HG03108 (cell line): ENCODE measurements around the gene IDI1.
"Not testable (repeated sequence)": the region's sequence is repeated elsewhere in the genome, so short reads cannot be mapped to it uniquely, and the experiment has no call there.

ENCODE experiments used
- ATAC-seq: cut with Tn5 transposase; IDR thresholded peaks from one replicate; pipeline ENCODE4 v1.9.1; 2021; ENCODE audit warnings: moderate library complexity; ENCODE audit not compliant: unreplicated experiment

Gene IDI1

DNA sequence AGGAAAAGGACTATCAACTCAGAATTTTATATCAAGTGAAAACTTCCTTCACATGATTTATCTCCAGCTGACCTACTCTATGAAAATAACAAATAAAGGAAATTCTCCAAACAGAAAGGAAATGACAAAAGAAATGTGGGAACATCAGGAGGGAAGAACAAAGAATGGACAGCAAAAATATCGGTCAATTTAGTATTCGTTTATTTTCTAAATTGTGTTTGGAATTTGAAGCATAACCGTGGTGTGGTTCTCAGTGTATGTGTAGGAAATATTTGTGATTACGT, 16.0 kb upstream of the IDI1 start:
- no peak for ATAC-seq

DNA sequence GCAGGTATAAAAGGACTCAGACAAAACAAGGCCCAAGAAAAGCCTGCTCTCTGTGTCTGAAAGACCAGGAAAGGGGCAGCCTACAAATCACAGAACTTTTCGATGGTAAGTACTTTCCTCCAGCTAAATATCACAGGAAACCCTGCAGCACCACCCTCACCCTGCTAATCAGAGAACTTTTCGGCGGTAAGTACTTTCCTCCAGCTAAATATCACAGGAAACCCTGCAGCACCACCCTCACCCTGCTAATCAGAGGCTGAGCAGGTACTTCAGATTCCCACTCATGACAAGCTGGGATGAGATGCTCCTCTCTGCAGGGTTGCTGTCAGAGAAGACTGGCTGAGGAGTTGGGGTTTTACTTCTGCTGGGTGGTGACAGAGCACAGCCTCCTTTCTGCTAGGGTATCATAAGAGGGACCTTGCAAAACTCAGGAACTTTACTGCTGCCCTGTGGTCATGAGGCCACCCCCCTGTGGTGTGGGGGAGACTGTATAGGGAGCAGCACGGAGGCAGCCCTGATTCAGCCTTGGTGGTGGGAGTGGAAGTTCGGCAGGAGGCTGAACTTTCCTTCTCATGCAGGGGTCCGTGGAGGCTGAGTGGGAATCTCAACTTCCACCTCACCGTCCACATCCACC, 14.4 kb upstream of the IDI1 start:
- no peak for ATAC-seq

DNA sequence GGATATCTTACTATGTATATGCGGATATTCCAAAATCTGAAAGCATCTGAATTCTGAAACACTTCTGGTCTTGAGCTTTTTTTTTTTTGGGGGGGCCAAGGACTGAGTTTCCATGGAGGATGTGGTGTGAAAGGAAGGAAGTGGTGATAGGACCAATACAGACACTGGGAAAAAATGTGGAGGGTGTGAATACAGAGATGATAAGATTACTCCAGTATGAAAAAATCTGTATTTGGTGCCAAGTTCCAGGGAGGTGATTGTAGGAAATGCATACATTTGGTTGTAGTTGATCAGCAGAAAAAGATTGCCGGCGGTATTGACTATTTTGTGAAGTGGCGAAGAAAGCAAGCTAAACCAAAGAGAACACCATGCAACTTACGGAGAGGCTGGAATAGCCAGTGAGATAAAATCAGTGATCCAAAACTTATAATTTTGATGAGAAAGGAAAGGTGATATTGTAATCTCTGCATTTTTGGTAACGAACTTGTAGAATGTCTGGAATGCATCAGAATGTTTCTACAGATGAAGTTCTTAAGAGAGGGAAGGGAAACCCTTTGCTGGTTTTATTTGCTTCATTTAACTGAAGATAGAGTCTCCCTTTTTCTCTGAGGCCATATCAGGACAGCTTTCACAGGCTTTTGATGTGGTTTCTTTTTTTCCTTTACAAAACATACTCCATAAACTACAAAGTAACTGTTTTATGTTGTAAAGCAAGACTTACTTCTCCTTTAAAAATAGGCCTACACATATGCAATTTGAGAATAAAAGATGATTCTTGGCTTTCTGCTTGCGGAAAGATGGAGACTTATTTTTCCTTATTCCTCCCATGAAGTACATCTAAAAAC, 13.2 kb upstream of the IDI1 start:
- ATAC-seq, result no peak

DNA sequence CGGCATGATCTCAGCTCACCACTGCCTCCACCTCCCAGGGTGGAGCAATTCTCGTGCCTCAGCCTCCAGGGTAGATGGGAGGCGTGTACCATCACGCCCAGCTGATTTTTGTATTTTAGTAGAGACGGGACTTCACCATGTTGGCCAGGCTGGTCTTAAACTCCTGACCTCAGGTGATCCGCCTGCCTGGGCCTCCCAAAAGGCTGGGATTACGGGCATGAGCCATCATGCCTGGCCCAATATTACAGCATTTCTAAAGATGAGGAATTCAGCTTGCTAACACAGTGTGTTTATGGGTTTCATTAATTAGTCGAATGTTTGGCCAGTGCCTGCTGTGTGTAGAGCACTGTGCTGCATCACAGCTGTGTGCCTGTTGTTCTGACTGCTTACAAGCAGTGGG, 11.0 kb upstream of the IDI1 start:
- no peak for ATAC-seq

DNA sequence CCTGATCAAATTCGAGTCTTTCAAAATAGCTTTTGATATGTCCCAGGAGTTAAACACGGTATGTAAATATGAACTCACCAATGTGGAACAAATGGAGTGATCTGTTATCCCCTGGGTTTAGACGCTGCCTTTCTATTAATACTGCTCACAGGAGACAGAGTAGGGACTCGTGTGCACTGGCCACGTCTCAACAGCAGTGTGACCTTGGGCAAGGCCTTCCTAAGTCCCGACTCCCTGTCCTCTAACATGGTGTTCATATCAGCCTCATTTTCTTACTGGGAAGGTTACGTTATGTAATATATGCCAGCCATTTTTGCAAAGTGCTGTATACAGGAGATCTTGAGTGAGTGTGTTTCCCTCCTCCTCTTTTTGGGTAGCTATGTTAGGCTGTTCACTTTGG, 9.1 kb upstream of the IDI1 start:
- no peak for ATAC-seq

DNA sequence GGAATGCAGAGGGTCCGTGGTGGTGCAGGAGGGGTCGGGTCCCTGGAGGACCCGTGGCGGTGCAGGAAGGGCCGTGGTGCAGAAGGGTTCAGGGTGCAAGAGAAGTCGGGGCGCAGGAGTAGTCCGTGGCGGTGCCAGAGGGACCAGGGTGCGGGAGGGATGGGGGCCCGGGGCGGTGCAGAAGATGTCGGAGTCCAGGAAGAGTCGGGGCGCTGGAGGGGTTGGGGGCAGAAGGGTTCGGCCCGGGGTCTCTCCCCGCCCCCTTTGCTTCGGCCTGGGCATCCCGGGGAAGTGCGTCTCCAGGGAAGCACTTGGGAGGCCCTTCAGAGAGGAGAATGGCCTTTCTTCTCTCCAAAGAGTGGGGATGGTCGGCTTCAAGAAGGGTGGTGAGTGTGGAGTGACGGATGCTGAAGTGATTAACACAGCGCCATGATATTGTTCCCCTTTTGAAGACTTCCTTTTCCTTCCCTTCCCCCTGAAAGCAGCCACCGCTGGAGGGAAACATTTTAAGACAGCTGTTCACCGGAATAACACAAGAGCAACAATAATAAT, 8.3 kb upstream of the IDI1 start:
- no peak for ATAC-seq

DNA sequence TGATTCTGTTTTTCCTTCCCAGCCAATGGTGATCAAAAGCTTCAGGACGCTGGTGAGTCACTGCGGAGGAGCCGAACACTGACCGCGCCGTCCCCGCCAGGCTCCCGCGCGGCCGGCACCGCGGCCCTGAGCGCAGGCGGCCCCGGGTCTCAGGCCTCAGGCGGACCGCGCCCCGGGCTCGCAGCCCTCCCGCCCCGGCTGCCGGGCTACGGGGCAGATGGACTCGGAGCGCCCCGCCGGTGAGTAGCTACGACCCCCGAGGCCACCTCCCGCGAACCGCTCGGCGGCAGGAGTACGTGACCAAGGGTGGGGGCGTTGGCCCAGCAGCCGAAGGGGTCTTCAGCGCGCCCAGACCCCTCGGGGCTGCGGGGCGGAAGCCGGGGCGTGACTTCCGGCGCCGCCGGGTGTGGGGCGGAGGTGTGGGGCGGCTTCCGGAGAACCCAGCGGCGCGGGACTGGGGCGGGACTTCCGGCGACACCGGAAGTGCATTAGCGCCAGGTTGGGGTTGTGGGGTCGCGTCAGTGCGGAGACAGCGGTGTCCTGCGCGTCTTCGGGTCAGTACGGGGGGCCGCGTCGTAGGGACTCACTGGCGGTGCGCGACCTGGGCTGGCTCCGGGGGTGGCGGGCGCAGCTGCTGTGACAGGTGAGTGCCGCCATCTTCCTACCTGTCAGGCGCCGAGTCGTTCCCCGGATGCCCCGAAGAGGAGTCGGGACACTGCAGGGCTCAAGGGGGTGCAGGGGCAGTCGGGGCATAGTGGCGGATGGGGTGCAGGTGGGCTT, 7.6 kb upstream of the IDI1 start, which contains the start of gene WDR37:
Gene WDR37 (plus strand): TSS at position 60 of the 780 bp plus-strand sequence. CDS start 15,771 bp downstream, outside the sequence.
- peak; percentile 87 for ATAC-seq

DNA sequence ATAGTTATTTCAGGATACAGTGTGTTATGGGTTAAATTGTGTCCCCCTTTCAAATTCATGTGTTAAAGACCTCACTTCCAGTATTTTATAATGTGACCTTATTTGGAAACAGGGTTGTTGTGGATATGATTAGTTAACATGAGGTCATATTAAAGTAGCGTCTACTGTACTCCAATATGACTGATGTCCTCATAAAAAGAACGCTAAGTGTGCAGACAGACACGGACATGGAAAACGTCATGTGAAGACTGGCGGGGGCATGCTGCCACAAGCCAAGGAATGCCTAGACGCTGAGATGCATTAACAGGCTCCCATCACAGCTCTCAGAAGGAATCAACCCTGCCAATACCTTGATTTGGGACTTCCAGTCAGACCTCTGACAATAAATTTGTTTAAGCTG, 5.8 kb upstream of the IDI1 start:
- no peak for ATAC-seq

DNA sequence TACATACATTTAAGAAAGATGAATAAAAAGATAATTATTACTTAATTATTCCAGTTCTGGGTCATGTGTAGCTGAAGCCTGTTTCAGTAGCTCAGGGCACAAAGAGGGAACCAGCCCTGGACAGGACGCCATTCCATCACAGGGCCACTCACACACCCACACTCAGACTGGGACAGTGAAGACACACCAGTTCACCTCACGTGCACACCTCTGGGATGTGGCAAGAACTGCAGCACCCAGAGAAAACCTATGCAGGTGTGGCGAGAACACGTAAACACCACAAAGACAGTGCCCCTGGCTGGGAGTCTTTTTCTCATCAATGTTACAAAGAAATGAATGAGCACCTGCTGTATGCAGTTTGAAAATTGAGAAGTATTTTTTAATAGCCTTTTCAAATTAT, 1.6 kb upstream of the IDI1 start:
- ATAC-seq, result no peak

DNA sequence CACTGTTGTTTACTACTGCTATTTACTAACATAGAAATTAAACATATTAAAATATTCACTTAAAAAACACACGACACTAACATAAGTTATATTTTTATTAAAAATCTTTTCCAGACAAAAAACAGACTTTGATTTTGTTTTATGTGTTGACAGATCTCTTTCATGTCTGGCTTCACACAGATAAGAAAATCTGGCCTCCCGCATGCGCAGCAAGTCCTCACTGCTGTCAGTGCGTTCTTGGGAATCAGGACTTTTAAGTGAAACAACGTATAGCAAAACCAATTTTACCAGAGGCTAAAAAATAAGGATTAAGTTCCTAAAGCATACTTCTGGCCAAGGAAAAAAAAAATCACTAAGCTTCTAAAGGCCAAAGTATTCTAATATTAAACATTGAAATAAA, 1.2 kb upstream of the IDI1 start:
- no peak for ATAC-seq

DNA sequence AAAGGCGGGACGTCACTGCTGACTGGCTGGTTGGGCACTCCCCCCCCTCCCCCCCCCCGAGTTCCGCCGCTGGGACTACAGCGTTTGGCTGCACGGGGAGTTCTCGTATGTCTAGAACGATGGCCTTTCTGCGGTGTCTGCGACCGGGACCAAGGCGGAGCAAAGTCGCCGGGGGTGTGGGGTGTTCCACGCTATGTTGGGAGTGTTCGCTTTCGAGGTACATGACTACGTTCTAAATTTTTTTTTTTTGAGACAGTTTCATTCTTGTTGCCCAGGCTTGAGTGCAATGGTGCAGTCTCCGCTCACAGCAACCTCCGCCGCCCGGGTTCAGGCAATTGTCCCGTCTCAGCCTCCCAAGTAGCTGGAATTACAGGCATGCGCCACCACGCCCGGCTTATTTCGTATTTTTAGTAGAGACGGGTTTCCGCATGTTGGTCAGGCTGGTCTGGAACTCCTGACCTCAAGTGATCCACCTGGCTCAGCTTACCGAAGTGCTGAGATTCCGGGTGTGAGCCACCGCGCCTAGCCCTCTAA, 573 bp upstream of the IDI1 start:
- ATAC-seq, result no peak

DNA sequence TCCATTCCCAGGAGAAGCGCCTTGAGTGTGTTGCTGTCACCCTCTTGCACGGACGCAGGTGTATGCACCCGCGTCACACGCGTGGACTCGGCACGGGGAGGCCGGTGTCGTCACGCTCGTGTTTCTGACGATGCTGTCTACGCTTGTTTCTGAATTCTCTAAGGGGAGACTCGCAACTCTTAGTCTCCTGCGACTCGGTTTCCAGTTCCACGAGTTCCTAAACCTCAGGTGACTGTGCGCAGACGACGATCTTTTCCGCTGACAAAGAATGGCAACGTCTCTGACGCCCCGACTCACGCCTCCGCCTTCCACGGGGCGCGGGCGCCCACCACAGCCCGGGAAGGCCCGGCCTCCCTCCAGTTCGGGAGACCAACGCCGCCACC, 579 bp downstream of the IDI1 start:
- ATAC-seq, result no peak

DNA sequence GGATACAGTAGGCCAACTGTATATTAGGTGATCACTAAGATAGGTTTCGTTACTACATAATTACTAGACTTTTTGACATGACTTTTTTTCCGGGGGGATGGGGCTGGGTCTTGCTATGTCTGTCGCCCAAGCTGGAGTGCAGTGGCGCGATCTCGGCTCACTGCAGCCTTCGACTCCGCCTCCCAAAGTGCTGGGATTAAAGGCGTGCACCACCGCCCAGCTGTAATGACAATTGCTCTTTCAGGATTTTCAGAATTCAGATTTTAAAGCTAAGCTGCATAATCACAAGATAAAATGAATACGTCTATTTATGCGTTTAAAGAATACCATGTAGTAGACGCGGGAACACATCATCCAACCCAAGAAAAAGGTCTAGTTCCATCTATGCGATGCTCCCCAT, 982 bp downstream of the IDI1 start:
- ATAC-seq, result no peak

DNA sequence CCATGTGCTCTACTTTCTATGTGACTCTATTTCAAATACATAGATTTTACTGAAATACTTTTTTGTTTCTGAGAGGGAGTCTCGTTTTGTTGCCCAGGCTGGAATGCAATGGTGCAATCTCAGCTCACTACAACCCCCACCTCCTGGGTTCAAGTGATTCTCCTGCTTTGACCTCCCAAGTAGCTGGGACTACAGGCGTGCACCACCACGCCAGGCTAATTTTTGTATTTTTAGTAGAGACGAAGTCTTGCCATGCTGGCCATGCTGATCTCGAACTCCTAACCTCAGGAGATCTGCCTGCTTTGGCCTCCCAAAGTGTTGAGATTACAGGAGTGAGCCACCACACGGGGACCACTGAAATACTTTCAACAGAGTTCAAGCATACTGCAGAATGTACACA, 3.5 kb downstream of the IDI1 start:
- ATAC-seq, result no peak

DNA sequence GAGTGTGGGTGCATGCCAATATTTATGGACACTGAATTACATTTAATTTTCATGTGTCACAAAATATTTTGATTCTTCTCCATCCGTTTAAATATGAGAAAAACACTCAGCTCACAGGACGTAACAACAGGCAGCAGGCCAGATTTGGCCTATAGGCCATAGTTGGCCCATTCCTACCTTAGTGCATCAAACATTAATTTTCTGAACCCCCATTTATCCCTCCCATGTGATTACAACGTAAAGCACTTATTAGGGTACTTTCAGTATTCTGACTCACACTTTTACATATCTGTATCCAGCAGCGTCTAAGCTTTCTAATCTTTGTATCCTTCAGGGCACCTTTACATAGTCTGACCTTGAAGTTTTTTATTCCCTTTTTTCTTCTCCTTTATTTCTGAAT, 4.0 kb downstream of the IDI1 start:
- no peak for ATAC-seq

DNA sequence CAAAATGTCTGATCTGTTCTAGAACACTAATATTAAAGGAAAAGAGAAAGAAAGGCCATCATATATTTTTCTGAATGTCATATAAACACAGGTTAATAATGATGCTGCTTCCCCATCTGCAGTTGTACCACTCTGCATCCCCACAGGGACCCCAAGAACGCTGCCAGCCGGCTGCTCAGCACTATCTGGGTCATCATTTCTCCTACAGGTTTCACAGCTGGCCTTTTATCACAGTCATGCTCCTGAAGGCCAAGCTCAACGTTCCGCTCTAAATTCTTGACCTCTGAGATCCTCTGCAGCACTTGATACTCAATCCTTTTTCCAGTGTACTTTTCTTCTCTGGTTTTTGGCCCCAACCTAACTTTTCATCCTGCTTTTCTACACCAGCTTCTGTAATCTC, 4.8 kb downstream of the IDI1 start:
- ATAC-seq, result no peak

DNA sequence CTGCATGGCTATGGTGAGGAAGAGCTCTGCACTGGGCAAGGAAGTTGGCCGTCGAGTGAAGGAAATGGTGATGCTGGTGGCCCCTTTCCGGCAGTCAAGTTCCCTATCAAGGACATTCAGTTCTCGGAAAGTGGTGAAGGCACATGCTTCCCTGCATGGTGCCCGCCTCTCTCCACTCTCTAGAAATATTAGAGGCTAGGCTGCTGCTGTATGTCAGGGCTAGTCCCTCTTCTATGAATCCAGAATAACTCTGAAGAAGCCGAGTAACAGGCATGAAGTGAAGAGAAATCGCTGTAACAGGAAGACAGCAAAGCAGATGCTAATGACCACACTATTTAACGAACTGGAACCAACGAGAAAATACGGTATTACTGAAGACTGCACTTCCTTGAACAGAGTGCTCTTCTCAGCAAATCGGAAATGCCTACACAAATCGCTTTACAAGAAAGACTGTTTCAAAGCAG, 5.4 kb downstream of the IDI1 start:
- ATAC-seq, result peak; percentile 73

DNA sequence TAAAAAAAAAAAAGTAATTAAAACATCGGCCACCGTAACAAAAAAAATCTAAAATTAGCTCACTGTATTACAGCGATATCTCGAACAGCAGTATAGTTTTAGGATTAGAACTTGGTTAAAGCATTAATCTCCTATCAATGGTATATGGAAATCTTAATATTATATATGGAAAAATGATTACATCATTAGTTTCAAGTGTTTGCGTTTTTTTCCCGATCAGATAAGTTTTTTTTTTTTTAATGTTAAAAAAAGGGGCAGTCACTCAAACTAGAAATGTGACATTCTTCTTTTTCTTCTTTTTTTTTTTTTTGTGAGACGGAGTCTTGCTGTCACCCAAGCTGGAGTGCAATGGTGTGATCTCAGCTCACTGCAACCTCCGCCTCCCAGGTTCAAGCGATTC, 7.4 kb downstream of the IDI1 start:
- ATAC-seq, result no peak

DNA sequence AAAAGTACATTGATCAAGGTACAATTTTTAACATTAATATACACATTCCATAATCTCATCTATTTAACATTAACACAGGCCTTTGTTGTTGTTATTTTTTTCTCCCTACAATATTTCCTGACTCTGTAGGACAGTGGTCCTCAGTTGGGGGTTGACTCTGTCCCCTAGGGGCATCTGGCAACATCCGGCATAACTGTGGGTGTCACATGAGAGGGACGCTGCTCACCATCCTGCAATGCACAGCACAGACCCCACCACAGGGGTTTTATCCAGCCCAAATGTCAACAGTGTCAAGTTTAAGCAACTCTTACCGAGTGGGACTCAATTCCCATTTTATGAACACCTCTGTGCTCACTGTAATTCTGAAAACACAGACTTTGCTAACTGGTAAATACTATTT, 8.8 kb downstream of the IDI1 start:
- ATAC-seq, result no peak

DNA sequence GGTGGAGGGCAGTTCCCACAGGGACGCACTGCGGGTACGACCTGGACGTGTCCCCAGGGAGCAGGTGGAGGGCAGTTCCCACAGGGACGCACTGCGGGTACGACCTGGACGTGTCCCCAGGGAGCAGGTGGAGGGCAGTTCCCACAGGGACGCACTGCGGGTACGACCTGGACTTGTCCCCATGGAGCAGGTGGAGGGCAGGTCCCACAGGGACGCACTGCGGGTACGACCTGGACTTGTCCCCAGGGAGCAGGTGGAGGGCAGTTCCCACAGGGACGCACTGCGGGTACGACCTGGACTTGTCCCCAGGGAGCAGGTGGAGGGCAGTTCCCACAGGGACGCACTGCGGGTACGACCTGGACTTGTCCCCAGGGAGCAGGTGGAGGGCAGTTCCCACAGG, 10.2 kb downstream of the IDI1 start:
- ATAC-seq, result not testable (repeated sequence)

DNA sequence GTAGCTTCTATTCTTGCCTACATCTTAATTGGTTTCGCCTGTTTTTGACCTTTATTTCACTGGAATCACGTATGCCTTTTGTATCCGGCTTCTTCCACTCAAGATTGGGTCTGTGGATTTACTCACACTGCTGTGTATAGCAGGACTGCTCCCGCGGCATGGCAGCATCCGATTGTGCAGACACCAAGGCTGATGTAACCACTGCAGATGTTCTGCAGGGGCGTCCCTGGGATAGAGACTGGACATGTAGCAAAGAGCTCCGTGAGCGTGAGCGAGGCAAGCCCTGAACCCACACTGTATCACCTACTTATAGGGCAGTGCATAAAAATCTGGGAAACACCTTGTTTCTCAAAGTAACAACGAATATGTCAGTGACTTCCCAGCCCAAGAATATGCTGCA, 11.8 kb downstream of the IDI1 start:
- no peak for ATAC-seq
